ENCODE results near the gene ODAM. TPM values are rescaled to one million over a fixed set of nuclear protein-coding genes. Genes with fewer than 3 reads are reported as not detected.
"Not testable (repeated sequence)": the region's sequence is repeated elsewhere in the genome, so short reads cannot be mapped to it uniquely, and the experiment has no call there.

The ODAM gene
- total and polyA plus RNA-seq, 9 donors, result 0.34 TPM; not detected in 8

DNA sequence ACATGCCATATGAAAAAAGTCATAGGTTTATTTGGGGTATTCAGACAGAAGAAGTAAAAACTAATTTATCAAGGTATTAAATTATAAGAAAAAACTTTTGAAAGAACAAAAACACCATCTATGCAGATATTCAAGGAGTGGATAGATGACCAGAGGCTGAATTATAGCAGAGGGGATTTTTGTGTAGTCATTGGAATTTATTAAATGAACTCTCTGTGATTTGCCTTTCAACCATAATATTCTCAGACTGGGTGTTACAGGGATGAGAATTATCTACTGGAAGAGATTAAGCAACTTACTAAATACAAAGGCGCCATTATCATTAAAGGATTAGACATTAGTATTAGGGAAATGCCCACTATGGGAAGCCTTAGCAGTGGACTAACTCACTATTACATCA is 21.0 kb downstream of the ODAM start:
- not testable (repeated sequence) for H3K36me3 ChIP-seq (ENCODE audit: control insufficient read depth, insufficient read depth, low read length); H3K27me3 ChIP-seq (ENCODE audit: control insufficient read depth, insufficient read depth, low read length); H3K4me1 ChIP-seq (ENCODE audit: control insufficient read depth, insufficient read depth, low read length); DNase-seq; H3K4me3 ChIP-seq (ENCODE audit: low read length); H3K27ac ChIP-seq (ENCODE audit: low read length); H3K9me3 ChIP-seq (replicated peaks; ENCODE audit: control insufficient read depth, low read depth, low read length)
- no CpG with 5 or more reads among the region's 1 CpG for WGBS (ENCODE audit: insufficient coverage)

DNA sequence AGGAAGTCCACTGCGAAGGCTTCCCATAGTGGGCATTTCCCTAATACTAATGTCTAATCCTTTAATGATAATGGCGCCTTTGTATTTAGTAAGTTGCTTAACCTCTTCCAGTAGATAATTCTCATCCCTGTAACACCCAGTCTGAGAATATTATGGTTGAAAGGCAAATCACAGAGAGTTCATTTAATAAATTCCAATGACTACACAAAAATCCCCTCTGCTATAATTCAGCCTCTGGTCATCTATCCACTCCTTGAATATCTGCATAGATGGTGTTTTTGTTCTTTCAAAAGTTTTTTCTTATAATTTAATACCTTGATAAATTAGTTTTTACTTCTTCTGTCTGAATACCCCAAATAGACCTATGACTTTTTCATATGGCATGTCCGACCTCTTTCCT is 25.9 kb downstream of the ODAM start:
- not testable (repeated sequence) for H3K36me3 ChIP-seq (ENCODE audit: control insufficient read depth, insufficient read depth, low read length); H3K27me3 ChIP-seq (ENCODE audit: control insufficient read depth, insufficient read depth, low read length); H3K27ac ChIP-seq (ENCODE audit: low read length); H3K4me3 ChIP-seq (ENCODE audit: low read length); H3K9me3 ChIP-seq (replicated peaks; ENCODE audit: control insufficient read depth, low read depth, low read length); DNase-seq; H3K4me1 ChIP-seq (ENCODE audit: control insufficient read depth, insufficient read depth, low read length)
- WGBS (ENCODE audit: insufficient coverage), result no CpG with 5 or more reads among the region's 3 CpGs

DNA sequence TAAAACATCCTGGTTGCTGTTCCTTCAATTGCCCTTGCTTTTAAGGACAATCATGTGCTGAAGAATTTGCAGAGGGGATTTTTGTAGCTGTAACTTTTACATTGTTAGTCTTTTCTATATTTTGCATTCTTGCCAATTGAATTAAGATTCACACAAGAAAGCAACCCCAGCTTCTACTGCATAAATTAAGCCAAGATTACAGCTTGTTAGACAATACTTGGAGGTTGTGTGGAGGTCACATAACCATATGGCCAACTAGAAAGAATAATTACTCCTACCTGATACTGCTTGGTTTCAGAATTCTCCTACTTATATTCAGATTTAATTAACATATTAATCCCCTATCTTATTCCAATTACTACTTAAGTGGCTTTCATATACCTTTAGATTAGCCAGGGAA is 26.3 kb downstream of the ODAM start:
- H3K27ac ChIP-seq (ENCODE audit: low read length); H3K4me3 ChIP-seq (ENCODE audit: low read length); H3K9me3 ChIP-seq (replicated peaks; ENCODE audit: control insufficient read depth, low read depth, low read length); H3K4me1 ChIP-seq (ENCODE audit: control insufficient read depth, insufficient read depth, low read length); H3K27me3 ChIP-seq (ENCODE audit: control insufficient read depth, insufficient read depth, low read length); H3K36me3 ChIP-seq (ENCODE audit: control insufficient read depth, insufficient read depth, low read length); DNase-seq: not testable (repeated sequence)

DNA sequence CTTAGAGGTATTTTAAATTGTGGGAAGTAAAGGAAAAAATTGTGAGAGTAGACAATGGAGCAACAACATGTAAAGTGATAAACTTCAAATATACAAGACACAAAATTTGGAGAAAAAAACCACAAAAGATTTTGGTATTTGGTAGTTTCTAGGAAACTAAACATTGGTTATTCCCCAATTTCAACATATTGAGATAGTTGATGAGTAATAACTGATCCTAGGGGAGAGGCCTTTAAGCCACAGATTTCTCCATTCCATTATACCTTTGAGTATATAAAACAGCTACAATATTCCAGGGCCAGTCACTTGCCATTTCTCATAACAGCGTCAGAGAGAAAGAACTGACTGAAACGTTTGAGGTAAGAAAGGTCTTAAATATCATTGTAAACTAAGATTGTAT is 30.3 kb downstream of the ODAM start, which contains the start of gene FDCSP:
TSS of gene FDCSP (plus strand) at position 301 of the 400 bp plus-strand sequence. CDS start 5,071 bp downstream, outside the sequence.
- WGBS (ENCODE audit: insufficient coverage), result no CpG with 5 or more reads among the region's 2 CpGs

DNA sequence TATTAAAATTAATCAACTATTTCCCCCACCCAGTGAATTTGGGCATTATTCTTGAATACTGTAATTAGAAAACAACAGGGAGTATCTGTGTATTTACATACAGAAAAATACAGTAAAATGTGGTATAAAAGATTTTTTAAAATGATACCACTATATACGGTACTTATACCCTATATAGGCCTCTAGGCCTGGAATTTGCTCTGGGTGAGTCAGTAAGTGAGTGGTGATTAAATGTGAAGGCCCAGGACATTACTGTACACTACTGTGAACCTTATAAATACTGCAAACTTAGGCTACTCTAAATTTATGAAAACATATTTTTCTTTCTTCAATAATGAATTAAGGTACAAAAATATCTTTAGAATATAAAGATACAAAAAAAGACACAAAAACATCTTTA is 40.6 kb downstream of the ODAM start:
- Histone ChIP-seq H3K27ac (ENCODE audit: low read length) (no peak overlapping the region), H3K4me3 (ENCODE audit: low read length) (no peak overlapping the region), H3K36me3 (ENCODE audit: control insufficient read depth, insufficient read depth, low read length) (no peaks in the 10 kb centered on the region), H3K27me3 (ENCODE audit: control insufficient read depth, insufficient read depth, low read length) (no peaks in the 10 kb centered on the region), H3K4me1 (ENCODE audit: control insufficient read depth, insufficient read depth, low read length) (no peaks in the 10 kb centered on the region), H3K9me3 (replicated peaks; ENCODE audit: control insufficient read depth, low read depth, low read length) (no peaks in the 10 kb centered on the region)
- no CpG with 5 or more reads among the region's 1 CpG for WGBS (ENCODE audit: insufficient coverage)
- no peak for DNase-seq

More for the DNA sequence above, 30.3 kb downstream of the ODAM start, which contains the start of gene FDCSP:
- Histone ChIP-seq H3K9me3 (replicated peaks; ENCODE audit: control insufficient read depth, low read depth, low read length) (no peaks in the 10 kb centered on the region), H3K27me3 (ENCODE audit: control insufficient read depth, insufficient read depth, low read length) (no peaks in the 10 kb centered on the region), H3K4me1 (ENCODE audit: control insufficient read depth, insufficient read depth, low read length) (no peaks in the 10 kb centered on the region), H3K27ac (ENCODE audit: low read length) (no peak within 1 kb of the TSS), H3K4me3 (ENCODE audit: low read length) (no peak within 1 kb of the TSS), H3K36me3 (ENCODE audit: control insufficient read depth, insufficient read depth, low read length) (no peaks in the 10 kb centered on the region)
- DNase-seq, result peak; percentile 2

DNA sequence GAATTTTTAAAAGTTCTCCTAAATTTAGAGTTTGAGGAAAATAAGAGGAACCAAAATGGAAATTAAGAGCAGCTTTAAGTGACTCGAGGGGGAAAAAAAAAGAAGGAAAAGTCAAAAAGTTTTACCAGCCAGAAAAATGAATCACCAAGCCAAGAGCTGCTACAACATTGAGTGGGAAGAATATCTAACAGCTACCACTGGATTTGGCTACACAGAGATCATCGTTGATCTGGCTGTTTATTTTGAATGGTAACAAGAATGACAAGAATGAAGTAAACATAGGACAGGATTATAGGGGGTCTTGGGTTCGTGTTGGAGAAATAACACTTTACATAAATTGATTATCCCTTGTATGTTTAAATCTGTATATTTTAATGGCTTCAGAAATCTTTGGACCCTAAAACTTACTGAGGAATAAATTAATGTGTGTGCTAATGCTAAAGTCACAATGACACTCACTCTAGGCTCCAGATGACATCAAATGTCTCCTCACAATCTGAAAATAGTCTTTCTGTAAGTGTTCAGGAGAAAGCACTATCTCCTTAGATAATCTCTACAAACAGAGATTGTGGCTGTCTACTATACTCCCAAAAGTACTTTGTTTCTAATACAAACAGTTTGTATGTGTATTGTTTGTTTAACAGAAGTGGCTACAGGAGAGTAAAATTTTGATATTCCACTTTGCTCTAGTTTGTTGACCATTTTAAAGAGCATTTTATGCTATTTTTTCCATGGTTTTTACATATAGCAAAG is 43.8 kb downstream of the ODAM start:
- no peak overlapping the region for H3K4me3 ChIP-seq (ENCODE audit: low read length)
- H3K36me3 ChIP-seq (ENCODE audit: control insufficient read depth, insufficient read depth, low read length), result no peaks in the 10 kb centered on the region
- no peaks in the 10 kb centered on the region for H3K27me3 ChIP-seq (ENCODE audit: control insufficient read depth, insufficient read depth, low read length)
- DNase-seq, result no peak
- no peak overlapping the region for H3K27ac ChIP-seq (ENCODE audit: low read length)
- WGBS (ENCODE audit: insufficient coverage), result 57% methylated on average over 1 of the region's 3 CpGs
- H3K4me1 ChIP-seq (ENCODE audit: control insufficient read depth, insufficient read depth, low read length), result no peaks in the 10 kb centered on the region
- H3K9me3 ChIP-seq (replicated peaks; ENCODE audit: control insufficient read depth, low read depth, low read length), result no peaks in the 10 kb centered on the region

DNA sequence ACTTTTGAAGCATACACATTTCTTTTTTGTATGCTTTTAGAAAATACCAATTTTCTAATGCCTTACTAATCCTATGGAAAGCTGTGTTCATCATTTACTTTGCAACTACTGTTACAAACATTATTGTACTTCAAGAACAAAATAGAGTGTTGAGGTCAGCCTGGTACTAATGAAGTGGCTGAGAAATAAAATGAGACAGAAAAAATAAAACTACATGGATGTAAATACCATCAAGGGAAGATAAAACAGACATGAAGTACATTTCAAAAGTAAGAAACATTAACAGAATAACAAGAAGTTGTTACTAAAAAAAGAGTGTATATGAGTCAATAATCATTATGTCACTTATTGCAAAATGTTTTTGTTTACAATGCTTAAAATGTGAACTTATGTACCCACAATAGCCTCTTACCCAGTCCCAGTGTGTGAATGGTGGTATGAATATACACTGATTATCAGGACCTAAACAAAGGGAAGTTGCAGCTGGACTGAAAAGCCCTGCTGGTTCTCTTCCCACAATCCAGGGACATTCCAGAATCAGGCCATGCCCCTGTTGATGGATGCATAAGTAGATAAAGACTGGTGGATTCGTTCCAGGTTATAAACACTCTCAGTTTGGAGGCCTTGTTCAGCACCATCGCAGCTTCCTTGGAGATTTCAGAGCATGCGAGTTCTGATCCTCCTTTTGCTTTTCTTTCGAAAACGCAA is 44.5 kb downstream of the ODAM start:
- Histone ChIP-seq H3K27me3 (ENCODE audit: control insufficient read depth, insufficient read depth, low read length) (no peaks in the 10 kb centered on the region), H3K27ac (ENCODE audit: low read length) (no peak overlapping the region), H3K9me3 (replicated peaks; ENCODE audit: control insufficient read depth, low read depth, low read length) (no peaks in the 10 kb centered on the region), H3K4me1 (ENCODE audit: control insufficient read depth, insufficient read depth, low read length) (no peaks in the 10 kb centered on the region), H3K4me3 (ENCODE audit: low read length) (no peak overlapping the region), H3K36me3 (ENCODE audit: control insufficient read depth, insufficient read depth, low read length) (no peaks in the 10 kb centered on the region)
- WGBS (ENCODE audit: insufficient coverage), result 61% methylated on average over 3 of the region's 5 CpGs
- peak; percentile 4 for DNase-seq

DNA sequence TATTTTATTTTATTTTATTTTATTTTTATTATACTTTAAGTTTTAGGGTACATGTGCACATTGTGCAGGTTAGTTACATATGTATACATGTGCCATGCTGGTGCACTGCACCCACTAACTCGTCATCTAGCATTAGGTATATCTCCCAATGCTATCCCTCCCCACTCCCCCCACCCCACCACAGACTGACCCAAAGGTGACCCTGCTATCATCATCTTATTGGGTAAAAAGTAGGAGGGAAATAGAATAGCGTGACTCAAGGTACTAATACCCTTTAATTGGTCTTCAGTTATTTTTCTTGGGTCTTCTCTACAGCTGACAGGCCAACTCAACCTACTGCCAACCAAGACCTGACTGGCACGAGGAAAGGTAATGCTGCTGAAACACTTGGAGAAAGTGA is 46.8 kb downstream of the ODAM start, which contains the start of gene CSN3:
TSS of gene CSN3 (plus strand) at position 301 of the 400 bp plus-strand sequence. CDS start 2,223 bp downstream, outside the sequence.
- not testable (repeated sequence) for DNase-seq; H3K4me3 ChIP-seq (ENCODE audit: low read length); H3K27me3 ChIP-seq (ENCODE audit: control insufficient read depth, insufficient read depth, low read length); H3K36me3 ChIP-seq (ENCODE audit: control insufficient read depth, insufficient read depth, low read length); H3K4me1 ChIP-seq (ENCODE audit: control insufficient read depth, insufficient read depth, low read length); H3K9me3 ChIP-seq (replicated peaks; ENCODE audit: control insufficient read depth, low read depth, low read length); H3K27ac ChIP-seq (ENCODE audit: low read length)
- no CpG with 5 or more reads among the region's 3 CpGs for WGBS (ENCODE audit: insufficient coverage)

DNA sequence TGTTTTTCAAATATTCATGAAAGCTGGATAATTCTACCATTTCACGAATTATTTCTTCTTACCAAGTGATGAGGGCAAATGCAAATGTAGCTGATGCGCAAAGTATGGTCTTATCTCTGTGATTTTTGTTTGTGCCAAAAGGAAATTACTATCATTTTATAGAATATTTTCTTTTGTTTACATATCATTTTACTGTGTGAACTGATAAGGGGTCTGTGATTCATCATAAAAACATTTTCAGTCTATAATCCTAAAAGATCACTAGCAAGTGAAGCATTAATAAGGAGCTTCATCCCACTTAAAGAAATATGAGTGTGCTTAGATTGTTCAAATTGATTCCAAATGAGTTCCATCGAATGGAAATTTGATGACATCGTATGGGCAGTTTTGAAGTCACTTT is 47.6 kb downstream of the ODAM start:
- Histone ChIP-seq H3K4me1 (ENCODE audit: control insufficient read depth, insufficient read depth, low read length) (no peaks in the 10 kb centered on the region), H3K36me3 (ENCODE audit: control insufficient read depth, insufficient read depth, low read length) (no peaks in the 10 kb centered on the region), H3K4me3 (ENCODE audit: low read length) (no peak overlapping the region), H3K27ac (ENCODE audit: low read length) (no peak overlapping the region), H3K9me3 (replicated peaks; ENCODE audit: control insufficient read depth, low read depth, low read length) (no peaks in the 10 kb centered on the region), H3K27me3 (ENCODE audit: control insufficient read depth, insufficient read depth, low read length) (no peaks in the 10 kb centered on the region)
- no CpG with 5 or more reads among the region's 4 CpGs for WGBS (ENCODE audit: insufficient coverage)
- DNase-seq, result no peak

DNA sequence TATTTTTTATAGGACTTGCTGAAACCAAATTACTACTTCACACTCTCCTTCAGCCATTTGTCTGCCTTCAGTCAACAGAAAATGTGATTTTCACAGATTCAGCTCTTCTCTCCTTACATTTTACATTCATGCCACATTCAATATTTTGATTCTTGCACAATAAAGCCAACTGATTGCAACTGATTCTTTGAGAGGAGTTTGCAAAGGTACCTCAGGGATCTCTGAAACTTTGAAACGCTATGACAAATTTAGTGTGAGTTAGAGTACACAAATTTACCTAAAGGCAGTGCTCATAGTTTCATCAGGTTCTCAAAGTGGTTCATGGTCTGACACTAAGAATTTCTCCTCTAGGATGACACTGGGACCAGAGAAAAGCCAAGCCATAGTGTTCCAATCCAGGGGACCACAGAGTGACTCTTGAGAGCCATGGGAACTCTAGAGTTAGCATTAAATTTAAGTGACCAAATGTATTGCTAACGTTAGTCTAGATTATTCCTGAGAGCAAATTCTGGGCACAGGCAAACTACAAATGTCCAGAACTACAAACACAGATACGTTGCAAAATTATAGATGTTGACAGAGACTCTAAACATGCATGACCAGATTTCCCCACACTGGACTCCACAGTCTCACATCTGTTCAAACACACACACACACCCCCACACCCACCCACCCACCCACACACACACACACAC is 55.9 kb downstream of the ODAM start:
- H3K36me3 ChIP-seq (ENCODE audit: control insufficient read depth, insufficient read depth, low read length), result no peaks in the 10 kb centered on the region
- no peaks in the 10 kb centered on the region for H3K9me3 ChIP-seq (replicated peaks; ENCODE audit: control insufficient read depth, low read depth, low read length)
- no peak overlapping the region for H3K4me3 ChIP-seq (ENCODE audit: low read length)
- H3K4me1 ChIP-seq (ENCODE audit: control insufficient read depth, insufficient read depth, low read length), result no peaks in the 10 kb centered on the region
- no peak overlapping the region for H3K27ac ChIP-seq (ENCODE audit: low read length)
- WGBS (ENCODE audit: insufficient coverage), result 60% methylated on average over 2 of the region's 3 CpGs
- no peak for DNase-seq
- no peaks in the 10 kb centered on the region for H3K27me3 ChIP-seq (ENCODE audit: control insufficient read depth, insufficient read depth, low read length)

All from muscle of leg (tissue), 11 donors.